Panc1 (cell line): ENCODE results near the gene CDH16. TPM values are rescaled to one million over a fixed set of nuclear protein-coding genes. Genes with fewer than 3 reads are reported as not detected.
A peak's percentile ranks its signal among the peaks of the same experiment; 100 is the strongest.

Experiments
- ATAC-seq: fragments of 200-7000 bp; cut with Tn5 transposase; 2 replicates; pipeline ENCODE4 v1.9.1; 2020; ENCODE audit warnings: mild to moderate bottlenecking, moderate library complexity
- BruUV-seq: library from RNA; stranded (reverse); fragments of 400-500 nt; replicated peaks from 2 replicates; lab custom pipeline; 2021; lab: Mats Ljungman, UMichigan
- CTCF ChIA-PET: fragments of 300-600 bp; sonication (Branson Sonifier 250); formaldehyde crosslinking; loops from one replicate; lab custom pipeline; 2022; ENCODE audit warnings: antibody characterized with exemption; lab: Charles Lee
- POLR2A ChIA-PET: fragments of 300-600 bp; sonication (Branson Sonifier 250); formaldehyde crosslinking; loops from one replicate; lab custom pipeline; 2022; ENCODE audit warnings: antibody characterized with exemption; lab: Charles Lee
- DNase-seq: peaks from one replicate; pipeline ENCODE4 v3.0.0-alpha.2; 2010; ENCODE audit warnings: low read depth, low spot score
- H3K27ac ChIP-seq: 2 replicates; pipeline ENCODE4 v1.5.1; 2011; ENCODE audit warnings: mild to moderate bottlenecking, low read length, inconsistent platforms
- H3K27me3 ChIP-seq: fragments of 200-500 bp; sonication (Bioruptor generic); 2 replicates; pipeline ENCODE4 v1.6.0; 2014; ENCODE audit warnings: low read length, inconsistent platforms; ENCODE audit not compliant: control insufficient read depth, insufficient read depth
- H3K36me3 ChIP-seq: fragments of 200-500 bp; sonication (Bioruptor generic); 2 replicates; pipeline ENCODE4 v1.5.1; 2014; ENCODE audit warnings: inconsistent platforms, mild to moderate bottlenecking, low read length, moderate library complexity; ENCODE audit not compliant: control insufficient read depth, insufficient read depth
- H3K4me1 ChIP-seq: 2 replicates; pipeline ENCODE4 v1.5.1; 2011; ENCODE audit warnings: inconsistent platforms, mild to moderate bottlenecking, low read length, moderate library complexity; ENCODE audit not compliant: control insufficient read depth, insufficient read depth
- H3K4me3 ChIP-seq, 2 experiments: 2 replicates each; pipeline ENCODE4 v1.5.1; 2011 to 2012; ENCODE audit warnings: low read depth in 2 of 2, low read length in 2 of 2, mild to moderate bottlenecking in 2 of 2, inconsistent platforms in 1 of 2, moderate library complexity in 1 of 2
- H3K9me3 ChIP-seq: fragments of 200-500 bp; sonication (Bioruptor generic); 2 replicates; pipeline ENCODE4 v1.5.1; 2014; ENCODE audit warnings: low read depth, mild to moderate bottlenecking, inconsistent platforms, low read length, moderate library complexity; ENCODE audit not compliant: control insufficient read depth, insufficient read depth
- POLR2AphosphoS5 ChIP-seq: IDR thresholded peaks from 2 replicates; pipeline ENCODE4 v1.6.1; 2012; ENCODE audit warnings: mild to moderate bottlenecking, low read depth, low read length, moderate library complexity
- SIN3A ChIP-seq: IDR thresholded peaks from 2 replicates; pipeline ENCODE4 v1.6.1; 2012; ENCODE audit warnings: low read depth, mild to moderate bottlenecking, low read length, moderate library complexity, borderline replicate concordance; ENCODE audit not compliant: insufficient read depth
- TCF7L2 ChIP-seq: IDR thresholded peaks from 2 replicates; pipeline ENCODE4 v1.6.1; 2011; ENCODE audit warnings: mild to moderate bottlenecking, low read depth, low read length, inconsistent platforms
- in situ Hi-C: cut with HindIII; loops from 2 replicates; pipeline ENCODE4 v1.10.0; 2016; ENCODE audit warnings: low sequenced_read_pairs, low pct_unique_long_range_greater_than_20kb
- intact Hi-C: fragments of 100-400 bp; cut with micrococcal nuclease; formaldehyde crosslinking; loops from one replicate; pipeline ENCODE4 v1.10.0; 2022; ENCODE audit not compliant: unreplicated experiment
- total RNA-seq: library from RNA; stranded (reverse); gene quantifications from one replicate; pipeline ENCODE4 v1.2.1, GENCODE V29; 2021; ENCODE audit not compliant: unreplicated experiment
- TF ChIP-seq, protein P1 (sequence below), 2 experiments: IDR thresholded peaks; 2 replicates each; pipeline ENCODE4 v1.6.1; 2011 to 2012; ENCODE audit warnings: low read depth in 2 of 2, control low read depth in 1 of 2, low read length in 1 of 2, mild to moderate bottlenecking in 1 of 2, moderate library complexity in 1 of 2; ENCODE audit not compliant: insufficient read depth in 1 of 2
- TF ChIP-seq, protein P2 (sequence below): fragments of 450-650 bp; IDR thresholded peaks from 2 replicates; pipeline ENCODE4 v1.5.1; 2017; ENCODE audit warnings: mild to moderate bottlenecking

CDH16 gene
- total RNA-seq, 1 experiment from 2014 or later, result not detected

DNA sequence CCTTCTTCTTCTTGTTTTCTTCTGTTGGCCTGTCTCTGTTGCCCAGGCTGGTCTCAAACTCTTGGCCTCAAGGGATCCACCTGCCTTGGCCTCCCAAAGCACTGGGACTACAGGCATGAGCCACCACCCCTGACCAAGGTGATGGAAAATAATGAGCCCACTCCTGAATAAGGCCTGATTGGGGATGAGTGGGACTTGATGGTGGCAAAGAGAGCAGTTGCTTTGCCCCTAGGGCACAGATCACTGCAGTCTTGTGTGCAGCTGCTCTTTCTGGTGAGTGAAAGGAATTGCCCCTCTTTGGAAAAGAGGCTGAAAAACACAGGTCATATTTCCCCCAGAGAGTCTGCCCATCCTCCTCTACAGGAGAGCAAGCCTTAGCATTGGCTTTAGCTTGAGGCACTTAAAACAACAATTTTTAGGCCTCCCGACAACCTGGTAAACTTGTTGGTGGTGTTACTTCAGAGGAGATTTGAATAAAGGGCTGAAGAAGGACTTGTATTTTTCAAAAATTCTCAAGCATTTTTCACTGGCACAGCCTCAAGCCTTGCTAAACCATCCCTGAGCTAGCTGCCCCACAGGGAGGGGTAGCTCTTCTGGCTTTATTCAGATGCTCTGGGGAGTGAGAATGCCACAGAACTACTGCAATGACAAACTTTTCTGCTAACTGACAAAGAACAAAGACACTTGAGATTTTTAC, 44.5 kb downstream of the CDH16 start:
- Histone ChIP-seq H3K9me3 (no peaks in the 10 kb centered on the region), H3K36me3 (no peaks in the 10 kb centered on the region), H3K27ac (peak overlapping the region; percentile 91), H3K4me1 (peaks cover 19% of the 10 kb centered on the region), H3K27me3 (no peaks in the 10 kb centered on the region), H3K4me3 (peak overlapping the region in 1 of 2 experiments; percentile 14; a peak in 1 of 4 replicates)
- no TSS peak for BruUV-seq
- TF ChIP-seq TCF7L2, result no peak
- TF ChIP-seq, protein P1, sequence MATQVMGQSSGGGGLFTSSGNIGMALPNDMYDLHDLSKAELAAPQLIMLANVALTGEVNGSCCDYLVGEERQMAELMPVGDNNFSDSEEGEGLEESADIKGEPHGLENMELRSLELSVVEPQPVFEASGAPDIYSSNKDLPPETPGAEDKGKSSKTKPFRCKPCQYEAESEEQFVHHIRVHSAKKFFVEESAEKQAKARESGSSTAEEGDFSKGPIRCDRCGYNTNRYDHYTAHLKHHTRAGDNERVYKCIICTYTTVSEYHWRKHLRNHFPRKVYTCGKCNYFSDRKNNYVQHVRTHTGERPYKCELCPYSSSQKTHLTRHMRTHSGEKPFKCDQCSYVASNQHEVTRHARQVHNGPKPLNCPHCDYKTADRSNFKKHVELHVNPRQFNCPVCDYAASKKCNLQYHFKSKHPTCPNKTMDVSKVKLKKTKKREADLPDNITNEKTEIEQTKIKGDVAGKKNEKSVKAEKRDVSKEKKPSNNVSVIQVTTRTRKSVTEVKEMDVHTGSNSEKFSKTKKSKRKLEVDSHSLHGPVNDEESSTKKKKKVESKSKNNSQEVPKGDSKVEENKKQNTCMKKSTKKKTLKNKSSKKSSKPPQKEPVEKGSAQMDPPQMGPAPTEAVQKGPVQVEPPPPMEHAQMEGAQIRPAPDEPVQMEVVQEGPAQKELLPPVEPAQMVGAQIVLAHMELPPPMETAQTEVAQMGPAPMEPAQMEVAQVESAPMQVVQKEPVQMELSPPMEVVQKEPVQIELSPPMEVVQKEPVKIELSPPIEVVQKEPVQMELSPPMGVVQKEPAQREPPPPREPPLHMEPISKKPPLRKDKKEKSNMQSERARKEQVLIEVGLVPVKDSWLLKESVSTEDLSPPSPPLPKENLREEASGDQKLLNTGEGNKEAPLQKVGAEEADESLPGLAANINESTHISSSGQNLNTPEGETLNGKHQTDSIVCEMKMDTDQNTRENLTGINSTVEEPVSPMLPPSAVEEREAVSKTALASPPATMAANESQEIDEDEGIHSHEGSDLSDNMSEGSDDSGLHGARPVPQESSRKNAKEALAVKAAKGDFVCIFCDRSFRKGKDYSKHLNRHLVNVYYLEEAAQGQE (IDR thresholded peaks at IDR 0.05; ENCODE audit: insufficient read depth in 1 of 2, low read depth in 2 of 2, low read length in 1 of 2), result no peak
- TF ChIP-seq, protein P2, sequence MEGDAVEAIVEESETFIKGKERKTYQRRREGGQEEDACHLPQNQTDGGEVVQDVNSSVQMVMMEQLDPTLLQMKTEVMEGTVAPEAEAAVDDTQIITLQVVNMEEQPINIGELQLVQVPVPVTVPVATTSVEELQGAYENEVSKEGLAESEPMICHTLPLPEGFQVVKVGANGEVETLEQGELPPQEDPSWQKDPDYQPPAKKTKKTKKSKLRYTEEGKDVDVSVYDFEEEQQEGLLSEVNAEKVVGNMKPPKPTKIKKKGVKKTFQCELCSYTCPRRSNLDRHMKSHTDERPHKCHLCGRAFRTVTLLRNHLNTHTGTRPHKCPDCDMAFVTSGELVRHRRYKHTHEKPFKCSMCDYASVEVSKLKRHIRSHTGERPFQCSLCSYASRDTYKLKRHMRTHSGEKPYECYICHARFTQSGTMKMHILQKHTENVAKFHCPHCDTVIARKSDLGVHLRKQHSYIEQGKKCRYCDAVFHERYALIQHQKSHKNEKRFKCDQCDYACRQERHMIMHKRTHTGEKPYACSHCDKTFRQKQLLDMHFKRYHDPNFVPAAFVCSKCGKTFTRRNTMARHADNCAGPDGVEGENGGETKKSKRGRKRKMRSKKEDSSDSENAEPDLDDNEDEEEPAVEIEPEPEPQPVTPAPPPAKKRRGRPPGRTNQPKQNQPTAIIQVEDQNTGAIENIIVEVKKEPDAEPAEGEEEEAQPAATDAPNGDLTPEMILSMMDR, result no peak
- TF ChIP-seq SIN3A, result no peak
- TF ChIP-seq POLR2AphosphoS5, result no peak
- DNase-seq (no peak), ATAC-seq (peak; percentile 31; the same call in 1 of the 2 replicates)
- in situ Hi-C loops (no loop called here), intact Hi-C loops (no loop called here)
- POLR2A ChIA-PET, result no interaction called here
- CTCF ChIA-PET, result interaction anchor here (0.5 kb wide), 1 partner anchor 266 kb away, joined by 3 read pairs; no protein-coding TSS in a partner anchor

DNA sequence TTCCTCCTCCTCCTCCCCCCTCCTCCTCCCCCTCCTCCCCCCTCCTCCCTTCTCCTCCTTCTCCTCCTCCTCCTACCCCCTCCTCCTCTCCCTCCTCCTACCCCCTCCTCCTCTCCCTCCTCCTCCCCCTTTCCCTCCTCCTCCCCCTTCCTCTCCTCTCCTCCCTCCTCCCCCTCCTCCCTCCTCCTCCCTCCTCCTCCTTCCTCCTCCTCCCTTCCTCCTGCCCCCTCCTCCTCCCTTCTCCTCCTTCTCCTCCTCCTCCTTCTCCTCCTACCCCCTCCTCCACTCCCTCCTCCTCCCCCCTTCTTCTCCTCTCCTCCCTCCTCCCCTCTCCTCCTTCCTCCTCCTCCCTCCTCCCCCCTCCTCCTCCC, 45.0 kb downstream of the CDH16 start:
- ATAC-seq (no peak), DNase-seq (no peak)
- Histone ChIP-seq H3K4me3 (no peak overlapping the region; a peak in 1 of 4 replicates), H3K36me3 (no peaks in the 10 kb centered on the region), H3K9me3 (no peaks in the 10 kb centered on the region), H3K27me3 (no peaks in the 10 kb centered on the region), H3K4me1 (peaks cover 19% of the 10 kb centered on the region), H3K27ac (peak overlapping the region; percentile 91; the same call in 1 of the 2 replicates)
- CTCF ChIA-PET, result interaction anchor here (0.5 to 1.5 kb wide), 4 partner anchors 15 to 234 kb away, joined by 3 to 11 read pairs (median 4); partner anchors contain the start of gene NAE1
- in situ Hi-C loops, result no loop called here
- intact Hi-C loops, result no loop called here
- no TSS peak for BruUV-seq
- TF ChIP-seq SIN3A (no peak), TCF7L2 (no peak), POLR2AphosphoS5 (no peak)
- TF ChIP-seq, protein P2, result no peak
- TF ChIP-seq, protein P1 (IDR thresholded peaks at IDR 0.05; ENCODE audit: insufficient read depth in 1 of 2, low read depth in 2 of 2, low read length in 1 of 2), result no peak
- POLR2A ChIA-PET, result no interaction called here
